ENCODE measurements around the gene AADACL2.

Gene AADACL2

DNA sequence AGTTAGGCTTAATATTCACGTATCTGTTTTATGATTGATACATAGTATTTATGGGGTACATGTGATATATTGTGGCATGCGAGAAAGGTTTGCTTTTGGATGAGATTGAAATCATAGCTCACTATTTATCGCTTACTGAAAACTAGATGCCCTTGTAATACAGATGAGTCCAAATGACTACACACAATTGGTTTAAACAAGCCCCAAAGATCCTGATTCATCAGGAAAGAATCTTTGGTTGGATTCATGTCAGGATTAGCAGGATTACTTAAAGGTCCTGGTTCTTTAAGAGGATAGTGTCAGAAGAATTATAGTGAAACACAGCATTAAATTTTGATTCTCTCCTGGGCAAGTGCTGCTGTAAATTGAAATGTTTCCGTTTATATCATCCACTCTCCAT is 61.5 kb downstream of the AADACL2 start:
- TF ChIP-seq FOXP2 (optimal IDR thresholded peaks at IDR 0.05; ENCODE audit: borderline replicate concordance, extremely low read depth, extremely low read length, insufficient read depth) (no peak), POLR2AphosphoS5 (IDR thresholded peaks at IDR 0.05; ENCODE audit: low read depth, low read length) (no peak), SIN3A (IDR thresholded peaks at IDR 0.05; ENCODE audit: borderline replicate concordance, insufficient read depth, low read length) (no peak), REST (IDR thresholded peaks at IDR 0.05; ENCODE audit: insufficient read depth in 1 of 2, low read depth in 2 of 2, low read length in 2 of 2) (no peak), TAF1 (IDR thresholded peaks at IDR 0.05; ENCODE audit: borderline replicate concordance, insufficient read depth, low read length) (no peak)

- no peak for TF ChIP-seq TAF1 (IDR thresholded peaks at IDR 0.05; ENCODE audit: borderline replicate concordance, insufficient read depth, low read length)
- no peak for TF ChIP-seq REST (IDR thresholded peaks at IDR 0.05; ENCODE audit: insufficient read depth in 1 of 2, low read depth in 2 of 2, low read length in 2 of 2)
- TF ChIP-seq SIN3A (IDR thresholded peaks at IDR 0.05; ENCODE audit: borderline replicate concordance, insufficient read depth, low read length), result no peak
- no peak for TF ChIP-seq POLR2AphosphoS5 (IDR thresholded peaks at IDR 0.05; ENCODE audit: low read depth, low read length)
- no peak for TF ChIP-seq FOXP2 (optimal IDR thresholded peaks at IDR 0.05; ENCODE audit: borderline replicate concordance, extremely low read depth, extremely low read length, insufficient read depth)
Measured at GRCh38 chr3:151796105-151796680, 62.5 kb downstream of the AADACL2 start.

DNA sequence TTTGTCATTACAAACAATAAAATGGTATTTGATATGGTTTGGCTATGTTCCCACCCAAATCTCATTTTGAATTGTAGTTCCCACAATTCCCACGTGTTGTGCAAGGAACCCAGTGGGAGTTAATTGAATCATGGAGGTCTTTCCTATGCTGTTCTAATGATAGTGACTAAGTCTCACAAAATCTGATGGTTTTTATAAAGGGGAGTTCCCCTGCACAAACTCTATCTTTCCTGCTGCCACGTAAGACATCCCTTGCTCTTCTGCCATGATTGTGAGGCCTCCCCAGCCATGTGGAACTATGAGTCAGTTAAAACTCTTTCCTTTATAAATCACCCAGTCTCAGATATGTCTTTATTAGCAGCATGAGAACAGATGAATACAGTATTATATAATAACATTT is 64.7 kb downstream of the AADACL2 start:
- TF ChIP-seq POLR2AphosphoS5 (IDR thresholded peaks at IDR 0.05; ENCODE audit: low read depth, low read length) (no peak), REST (IDR thresholded peaks at IDR 0.05; ENCODE audit: insufficient read depth in 1 of 2, low read depth in 2 of 2, low read length in 2 of 2) (no peak), TAF1 (IDR thresholded peaks at IDR 0.05; ENCODE audit: borderline replicate concordance, insufficient read depth, low read length) (no peak), FOXP2 (optimal IDR thresholded peaks at IDR 0.05; ENCODE audit: borderline replicate concordance, extremely low read depth, extremely low read length, insufficient read depth) (no peak), SIN3A (IDR thresholded peaks at IDR 0.05; ENCODE audit: borderline replicate concordance, insufficient read depth, low read length) (no peak)

DNA sequence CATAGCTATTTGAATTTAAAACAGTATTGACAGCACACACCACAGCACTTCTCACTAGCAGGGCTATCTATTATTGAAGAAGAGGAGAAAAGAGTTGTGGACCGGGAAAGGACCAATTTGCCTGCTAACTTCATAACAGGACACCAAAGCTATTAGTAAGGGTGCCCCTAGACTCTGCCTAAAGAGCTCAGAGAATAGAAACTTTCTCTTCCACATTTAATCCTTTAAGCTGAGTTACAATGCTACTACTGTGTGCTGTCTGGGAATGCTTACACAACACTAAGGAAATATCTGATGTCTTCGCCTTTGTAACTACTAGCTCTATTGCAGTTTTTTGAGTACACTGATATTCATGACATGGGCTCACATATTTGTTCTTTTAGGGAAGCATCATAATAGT is 66.7 kb downstream of the AADACL2 start:
- no peak for TF ChIP-seq REST (IDR thresholded peaks at IDR 0.05; ENCODE audit: insufficient read depth in 1 of 2, low read depth in 2 of 2, low read length in 2 of 2)
- TF ChIP-seq SIN3A (IDR thresholded peaks at IDR 0.05; ENCODE audit: borderline replicate concordance, insufficient read depth, low read length), result no peak
- no peak for TF ChIP-seq POLR2AphosphoS5 (IDR thresholded peaks at IDR 0.05; ENCODE audit: low read depth, low read length)
- TF ChIP-seq TAF1 (IDR thresholded peaks at IDR 0.05; ENCODE audit: borderline replicate concordance, insufficient read depth, low read length), result no peak
- TF ChIP-seq FOXP2 (optimal IDR thresholded peaks at IDR 0.05; ENCODE audit: borderline replicate concordance, extremely low read depth, extremely low read length, insufficient read depth), result no peak

All from PFSK-1 (cell line).